T1000 (cell line): ENCODE results near the gene RLN3.
"Not testable (repeated sequence)": the region's sequence is repeated elsewhere in the genome, so short reads cannot be mapped to it uniquely, and the experiment has no call there.

Source experiments
- DNase-seq: peaks from one replicate; lab custom pipeline; 2025; ENCODE audit warnings: mixed read lengths; lab: John Stamatoyannopoulos, UW

The RLN3 gene

DNA sequence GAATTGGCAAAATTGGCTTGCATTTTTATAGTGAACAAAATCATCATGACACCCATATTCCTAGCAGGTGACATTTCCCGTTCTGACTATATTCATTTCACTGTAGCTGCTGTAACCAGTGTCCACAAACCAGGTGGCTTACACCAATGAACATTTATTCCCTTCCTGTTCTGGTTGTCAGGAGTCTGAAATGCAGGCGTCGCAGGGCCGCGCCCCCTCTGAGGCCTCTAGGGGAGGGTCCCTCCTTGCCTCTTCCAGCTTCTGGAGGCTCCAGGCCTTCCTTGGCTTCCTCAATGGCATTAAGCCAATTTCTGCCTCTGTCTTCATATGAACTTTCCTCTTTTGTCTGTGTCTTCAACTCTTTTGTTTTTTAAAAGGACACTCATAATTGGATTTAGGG, 6.5 kb upstream of the RLN3 start:
- no peak for DNase-seq

DNA sequence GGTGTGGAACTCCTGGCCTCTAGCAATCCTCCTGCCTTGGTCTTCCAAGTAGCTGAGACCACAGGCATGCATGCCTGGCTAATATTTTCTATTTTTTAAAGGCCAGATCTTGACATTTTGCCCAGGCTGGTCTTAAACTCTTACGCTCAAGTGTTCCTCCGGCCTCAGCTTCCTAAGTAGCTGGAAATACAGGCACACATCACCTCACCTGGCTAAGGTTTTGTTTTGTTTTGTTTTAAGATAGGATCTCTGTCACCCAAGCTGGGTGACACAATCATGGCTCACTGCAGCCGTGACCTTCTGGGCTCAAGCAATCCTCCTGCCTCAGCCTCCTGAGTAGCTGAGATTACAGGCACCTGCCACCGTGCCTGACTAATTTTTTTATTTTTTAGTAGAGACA, 5.5 kb upstream of the RLN3 start:
- no peak for DNase-seq

DNA sequence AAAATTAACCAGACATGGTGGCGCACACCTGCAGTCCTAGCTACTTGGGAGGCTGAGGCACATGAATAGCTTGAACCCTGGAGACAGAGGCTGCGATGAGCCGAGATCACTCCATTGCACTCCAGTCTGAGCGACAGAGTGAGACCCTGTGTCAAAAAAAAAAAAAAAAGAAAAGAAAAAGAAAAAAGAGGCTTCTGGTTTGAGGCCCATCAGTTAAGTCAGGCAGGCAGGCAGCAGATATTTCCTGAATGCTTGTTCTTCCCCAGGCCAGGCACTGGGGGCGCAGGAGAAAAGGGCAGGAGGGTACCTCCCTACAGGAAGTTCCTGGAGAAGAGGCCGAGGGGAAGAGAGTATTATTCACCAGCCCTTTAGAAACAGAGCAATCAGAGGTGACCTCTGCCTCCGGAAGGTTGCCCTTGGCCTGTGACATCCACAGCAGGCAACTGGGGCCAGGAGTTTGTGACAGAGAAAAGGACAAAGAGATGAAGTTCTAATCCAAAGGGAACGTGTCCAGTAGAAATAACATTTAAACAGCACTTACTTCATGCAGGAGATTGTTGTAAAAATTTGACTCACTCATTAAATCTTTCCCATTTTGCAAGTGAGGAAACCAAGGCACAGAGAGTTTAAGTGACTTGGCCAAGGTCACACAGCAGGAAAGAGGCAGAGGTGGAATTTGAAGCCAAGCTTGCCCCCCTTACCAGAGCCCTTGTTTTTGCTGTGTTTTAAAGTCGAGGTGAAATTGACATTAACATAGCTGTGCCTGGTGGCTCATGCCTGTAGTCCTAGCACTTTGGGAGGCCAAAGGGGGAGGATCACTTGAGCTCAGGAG, 4.3 kb upstream of the RLN3 start:
- no peak for DNase-seq

DNA sequence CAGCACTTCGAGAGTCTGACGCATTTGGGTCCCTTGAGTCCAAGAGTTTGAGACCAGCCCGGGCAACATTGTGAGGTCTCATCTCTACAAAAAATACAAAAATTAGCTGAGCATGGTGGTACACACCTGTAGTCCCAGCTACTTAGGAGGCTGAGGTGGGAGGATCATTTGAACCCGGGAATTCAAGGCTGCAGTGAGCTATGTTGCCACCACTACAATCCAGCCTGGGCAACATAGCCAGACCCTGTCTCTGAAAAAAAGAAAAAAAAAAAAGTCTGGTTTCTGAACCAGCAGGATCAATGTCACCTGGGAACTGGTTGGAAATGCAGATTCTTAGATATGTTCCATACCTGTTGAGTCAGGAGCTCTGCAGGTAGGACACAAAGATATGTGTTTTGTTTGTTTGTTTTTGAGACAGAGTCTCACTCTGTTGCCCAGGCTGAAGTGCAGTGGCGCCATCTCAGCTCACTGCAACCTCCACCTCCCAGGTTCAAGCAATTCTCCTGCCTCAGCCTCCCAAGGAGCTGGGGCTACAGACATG, 1.2 kb upstream of the RLN3 start:
- not testable (repeated sequence) for DNase-seq

DNA sequence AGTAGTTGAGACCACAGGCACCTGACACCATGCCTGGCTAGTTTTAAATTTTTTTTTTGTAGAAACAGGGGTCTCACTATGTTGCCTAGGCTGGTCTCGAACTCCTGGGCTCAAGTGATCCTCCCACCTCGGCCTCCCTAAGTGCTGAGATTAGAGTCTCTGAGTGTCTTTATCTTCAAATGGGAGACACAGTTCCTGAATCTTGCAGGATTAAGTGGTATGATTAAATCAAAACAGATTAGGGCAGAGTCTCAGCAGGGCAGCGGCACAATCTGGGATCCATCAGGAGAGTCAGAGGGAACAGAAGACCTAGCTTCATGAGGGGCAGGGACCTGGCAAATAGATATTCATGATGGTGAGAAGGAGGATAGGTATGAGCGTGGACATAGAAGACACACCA, 953 bp downstream of the RLN3 start:
- no peak for DNase-seq

DNA sequence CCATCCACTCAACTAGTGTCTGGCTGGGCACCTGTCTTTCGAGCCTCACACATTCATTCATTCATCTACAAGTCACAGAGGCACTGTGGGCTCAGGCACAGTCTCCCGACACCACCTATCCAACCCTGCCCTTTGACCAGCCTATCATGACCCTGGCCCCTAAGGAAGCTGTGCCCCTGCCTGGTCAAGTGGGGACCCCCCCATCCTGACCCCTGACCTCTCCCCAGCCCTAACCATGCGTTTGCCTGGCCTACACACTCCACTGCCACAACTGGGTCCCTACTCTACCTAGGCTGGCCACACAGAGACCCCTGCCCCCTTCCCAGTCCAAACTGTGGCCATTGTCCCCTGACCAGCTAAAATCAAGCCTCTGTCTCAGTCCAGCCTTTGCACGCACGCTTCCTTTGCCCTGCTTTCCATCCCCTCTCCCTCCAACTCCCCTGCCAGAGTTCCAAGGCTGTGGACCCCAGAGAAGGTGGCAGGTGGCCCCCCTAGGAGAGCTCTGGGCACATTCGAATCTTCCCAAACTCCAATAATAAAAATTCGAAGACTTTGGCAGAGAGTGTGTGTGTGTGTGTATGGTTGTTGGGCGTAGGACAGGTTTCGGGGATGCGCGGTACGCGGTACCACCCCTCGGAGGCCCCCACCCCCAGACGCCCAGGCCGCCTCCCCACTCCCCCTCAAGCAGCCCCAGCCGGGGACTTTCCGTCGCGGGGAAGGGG, 3.2 kb downstream of the RLN3 start:
- DNase-seq = no peak

DNA sequence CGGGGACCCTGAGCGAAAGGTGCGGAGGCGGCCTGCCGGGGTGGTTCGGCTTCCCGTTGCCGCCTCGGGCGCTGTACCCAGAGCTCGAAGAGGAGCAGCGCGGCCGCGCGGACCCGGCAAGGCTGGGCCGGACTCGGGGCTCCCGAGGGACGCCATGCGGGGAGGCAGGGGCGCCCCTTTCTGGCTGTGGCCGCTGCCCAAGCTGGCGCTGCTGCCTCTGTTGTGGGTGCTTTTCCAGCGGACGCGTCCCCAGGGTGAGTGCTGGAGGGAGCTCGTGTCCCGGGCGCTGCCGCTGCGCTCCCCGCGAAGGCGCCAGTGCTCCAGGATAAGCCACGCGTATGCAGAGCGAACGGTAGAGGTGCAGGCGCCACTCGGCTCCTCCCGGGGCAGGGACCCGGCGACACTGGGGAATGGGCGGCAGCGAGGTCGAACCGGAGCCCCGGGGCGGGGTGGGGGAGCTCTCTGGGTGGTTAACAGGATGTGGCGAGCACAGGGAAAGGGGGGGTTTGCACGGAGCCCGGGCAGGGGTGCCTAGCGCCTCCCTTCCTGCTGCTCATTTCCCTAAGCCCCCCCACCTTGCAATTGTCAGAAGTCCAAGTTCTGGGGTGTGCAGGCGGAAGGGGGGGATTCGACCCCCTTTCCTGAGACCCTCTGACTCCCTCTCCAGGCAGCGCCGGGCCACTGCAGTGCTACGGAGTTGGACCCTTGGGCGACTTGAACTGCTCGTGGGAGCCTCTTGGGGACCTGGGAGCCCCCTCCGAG, 4.0 kb downstream of the RLN3 start, which contains the start of gene IL27RA:
Gene IL27RA (plus strand): TSS at position 44 of the 762 bp plus-strand sequence. CDS start 111 bp downstream, at position 155.
- peak; percentile 28 for DNase-seq

DNA sequence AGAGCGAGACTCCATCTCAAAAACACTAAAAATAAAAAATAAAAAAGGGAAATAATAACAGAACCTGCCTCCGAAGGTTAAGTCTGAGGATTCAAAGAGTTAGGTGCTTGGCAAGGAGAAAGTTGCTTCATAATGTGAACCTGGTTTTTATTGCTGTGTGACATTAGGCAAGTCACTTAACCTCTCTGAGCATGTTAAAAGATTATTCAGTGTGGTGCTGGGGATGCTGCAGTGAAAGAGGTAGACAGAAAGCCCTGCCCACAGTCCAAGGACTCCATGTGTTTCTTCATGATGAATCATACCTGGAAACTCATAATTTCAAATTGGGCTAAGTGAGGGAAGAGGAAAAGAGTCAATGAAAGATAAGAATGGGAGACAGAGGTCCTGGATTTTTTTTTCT, 6.0 kb downstream of the RLN3 start:
- DNase-seq = no peak

DNA sequence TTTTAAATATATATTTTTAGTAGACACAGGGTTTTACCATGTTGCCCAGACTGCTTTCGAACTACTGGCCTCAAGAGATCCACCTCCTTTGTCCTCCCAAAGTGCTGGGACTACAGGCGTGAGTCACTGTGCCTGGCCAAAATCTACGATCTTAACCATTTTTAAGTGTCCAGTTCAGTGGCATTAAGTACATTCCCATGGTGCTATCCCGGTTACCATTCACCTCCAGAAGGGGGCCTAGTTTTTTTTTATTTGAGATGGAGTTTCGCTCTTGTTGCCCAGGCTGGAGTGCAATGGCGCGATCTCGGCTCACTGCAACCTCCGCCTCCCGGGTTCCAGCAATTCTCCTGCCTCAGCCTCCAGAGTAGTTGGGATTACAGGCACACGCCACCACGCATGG, 7.2 kb downstream of the RLN3 start:
- DNase-seq = not testable (repeated sequence)

DNA sequence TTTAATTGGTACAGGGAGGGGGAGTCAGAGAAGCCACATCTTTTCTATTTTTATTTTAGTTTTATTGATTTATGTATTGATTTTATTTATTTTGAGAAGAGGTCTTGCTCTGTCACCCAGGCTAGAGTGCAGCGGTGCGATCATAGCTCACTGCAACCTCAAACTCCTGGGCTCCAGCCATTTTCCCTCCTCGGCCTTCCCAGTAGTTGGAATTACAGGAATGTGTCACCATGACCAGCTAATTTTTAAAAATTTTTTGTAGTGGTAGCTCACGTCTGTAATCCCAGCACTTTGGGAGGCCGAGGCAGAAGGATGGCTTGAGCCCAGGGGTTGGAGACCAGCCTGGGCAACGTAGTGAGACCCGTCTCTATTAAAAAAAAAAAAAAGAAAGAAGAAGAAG, 7.8 kb downstream of the RLN3 start:
- DNase-seq = no peak

DNA sequence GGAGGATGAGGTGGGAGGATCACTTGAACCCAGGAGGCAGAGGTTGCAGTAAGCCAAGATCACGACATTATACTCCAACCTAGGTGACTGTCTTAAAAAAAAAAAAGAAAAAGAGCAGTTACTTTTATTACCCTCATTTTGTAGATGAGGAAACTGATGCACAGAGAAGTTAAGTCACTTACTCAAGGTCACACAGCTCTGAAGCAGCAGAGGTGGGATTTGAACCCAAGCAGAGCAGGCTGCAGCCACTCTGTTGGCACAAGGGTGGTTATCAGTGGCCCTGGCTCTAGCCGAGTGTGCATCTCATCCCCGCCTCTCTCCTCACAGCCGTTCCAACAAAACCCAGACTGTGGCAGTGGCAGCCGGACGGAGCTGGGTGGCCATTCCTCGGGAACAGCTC, 11.2 kb downstream of the RLN3 start:
- no peak for DNase-seq

DNA sequence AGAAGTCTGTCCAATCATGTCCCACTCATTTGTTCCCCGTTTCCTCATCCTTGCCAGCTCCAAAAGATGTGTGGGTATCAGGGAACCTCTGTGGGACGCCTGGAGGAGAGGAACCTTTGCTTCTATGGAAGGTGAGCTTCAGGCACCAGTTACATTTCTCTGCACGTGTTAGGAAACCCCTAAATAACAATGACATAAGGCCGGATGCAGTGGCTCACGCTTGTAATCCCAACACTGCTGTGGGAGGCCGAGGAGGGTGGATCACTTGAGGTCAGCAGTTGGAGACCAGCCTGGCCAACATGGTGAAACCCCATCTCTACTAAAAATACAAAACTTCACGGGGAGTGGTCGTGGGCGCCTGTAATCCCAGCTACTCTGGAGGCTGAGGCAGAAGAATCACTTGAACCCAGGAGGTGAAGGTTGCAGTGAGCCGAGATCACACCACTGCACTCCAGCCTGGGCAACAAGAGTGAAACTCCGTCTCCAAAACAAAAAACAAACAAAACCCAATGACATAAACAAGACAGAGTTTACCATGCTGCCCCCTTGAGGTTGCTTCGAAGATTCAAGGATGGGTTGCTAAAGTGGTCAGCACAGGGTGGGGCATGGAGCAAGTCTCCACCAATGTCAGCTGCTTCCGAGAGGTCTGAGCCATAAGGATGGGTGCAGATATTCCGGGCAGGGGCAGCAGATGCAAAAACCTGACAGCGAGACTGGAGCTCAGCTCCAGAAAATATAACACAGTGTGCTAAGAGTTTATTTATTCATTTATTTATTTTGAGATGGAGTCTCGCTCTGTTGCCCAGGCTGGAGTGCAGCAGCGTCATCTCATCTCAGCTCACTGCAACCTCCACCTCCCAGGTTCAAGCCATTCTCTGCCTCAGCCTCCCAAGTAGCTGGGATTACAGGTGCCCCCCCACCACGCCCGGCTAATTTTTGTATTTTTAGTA, 15.0 kb downstream of the RLN3 start:
- DNase-seq = not testable (repeated sequence)

DNA sequence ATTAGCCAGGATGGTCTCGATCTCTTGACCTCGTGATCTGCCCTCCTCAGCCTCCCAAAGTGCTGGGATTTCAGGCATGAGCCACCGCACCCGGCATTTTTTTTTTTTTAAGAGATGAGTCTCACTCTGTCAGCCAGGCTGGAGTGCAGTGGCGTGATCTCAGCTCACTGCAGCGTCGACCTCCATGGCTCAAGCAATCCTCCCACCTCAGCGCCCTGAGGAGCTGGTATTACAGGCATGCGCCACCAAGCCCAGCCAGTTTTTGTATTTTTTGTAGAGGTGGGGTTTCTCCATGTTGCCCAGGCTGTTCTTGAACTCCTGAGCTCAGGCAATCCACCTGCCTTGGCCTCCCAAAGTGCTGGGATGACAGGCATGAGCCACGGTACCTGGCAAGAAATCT, 19.9 kb downstream of the RLN3 start:
- DNase-seq = not testable (repeated sequence)

DNA sequence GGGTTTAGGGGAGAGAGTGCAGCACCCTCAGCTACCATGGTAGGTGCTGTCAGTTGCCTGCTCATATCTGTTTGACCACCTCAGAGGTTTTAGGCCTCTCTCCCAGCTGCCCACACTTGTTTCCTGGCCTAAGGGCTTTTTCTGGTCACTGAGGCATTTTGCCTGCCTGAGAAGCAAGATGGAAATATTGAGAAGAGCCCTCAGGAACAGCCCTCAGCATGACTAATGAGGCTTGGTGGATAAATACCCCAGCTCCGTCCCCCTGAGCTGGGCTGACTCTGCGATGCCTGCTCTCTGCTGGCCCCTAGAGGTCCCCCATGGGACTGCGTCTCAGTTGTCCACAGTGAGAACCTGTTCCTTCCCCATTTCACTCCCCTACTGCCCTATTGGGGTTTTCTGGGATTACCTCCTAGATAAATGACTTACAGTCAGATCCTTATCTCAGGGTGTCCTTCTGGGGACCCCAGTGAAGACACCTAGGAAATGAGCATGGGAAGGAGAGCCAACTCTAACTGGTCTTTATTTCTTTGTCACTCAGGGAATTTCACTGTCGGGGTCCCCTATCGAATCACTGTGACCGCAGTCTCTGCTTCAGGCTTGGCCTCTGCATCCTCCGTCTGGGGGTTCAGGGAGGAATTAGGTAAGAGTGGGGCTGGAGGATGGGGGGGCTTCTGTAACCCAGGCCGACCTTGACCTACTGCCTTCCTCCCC, 20.6 kb downstream of the RLN3 start:
- DNase-seq = peak; percentile 44

DNA sequence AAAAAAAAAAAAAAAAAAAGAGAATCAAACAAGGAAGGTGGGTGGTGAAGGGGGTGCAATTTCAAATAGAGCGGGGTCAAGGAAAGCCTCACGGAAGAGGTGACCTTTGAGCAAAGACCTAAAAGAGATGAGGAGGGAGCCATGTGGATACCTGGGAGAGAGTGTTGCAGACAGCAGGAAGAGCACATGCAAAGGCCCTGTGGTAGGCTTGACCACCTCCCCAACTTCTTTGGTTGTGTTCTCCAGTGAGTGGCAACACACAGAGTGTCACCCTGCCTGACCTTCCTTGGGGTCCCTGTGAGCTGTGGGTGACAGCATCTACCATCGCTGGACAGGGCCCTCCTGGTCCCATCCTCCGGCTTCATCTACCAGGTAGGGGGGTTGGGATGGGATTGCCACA, 22.6 kb downstream of the RLN3 start:
- DNase-seq = no peak

DNA sequence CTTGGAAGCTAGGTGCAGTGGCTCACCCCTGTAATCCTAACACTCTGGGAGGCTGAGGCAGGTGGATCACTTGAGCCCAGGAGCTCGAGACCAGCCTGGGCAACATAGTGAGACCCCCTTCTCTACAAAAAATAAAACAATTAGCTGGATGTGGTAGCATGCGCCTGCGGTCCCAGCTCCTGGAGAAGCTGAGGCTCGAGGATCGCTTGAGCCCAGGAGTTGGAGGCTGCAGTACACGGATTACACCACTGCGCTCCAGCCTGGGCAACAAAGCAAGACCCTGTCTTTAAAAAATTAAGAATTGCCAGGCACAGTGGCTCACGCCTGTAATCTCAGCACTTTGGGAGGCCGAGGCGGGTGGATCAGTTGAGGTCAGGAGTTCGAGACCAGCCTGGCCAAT, 23.0 kb downstream of the RLN3 start:
- DNase-seq = not testable (repeated sequence)

DNA sequence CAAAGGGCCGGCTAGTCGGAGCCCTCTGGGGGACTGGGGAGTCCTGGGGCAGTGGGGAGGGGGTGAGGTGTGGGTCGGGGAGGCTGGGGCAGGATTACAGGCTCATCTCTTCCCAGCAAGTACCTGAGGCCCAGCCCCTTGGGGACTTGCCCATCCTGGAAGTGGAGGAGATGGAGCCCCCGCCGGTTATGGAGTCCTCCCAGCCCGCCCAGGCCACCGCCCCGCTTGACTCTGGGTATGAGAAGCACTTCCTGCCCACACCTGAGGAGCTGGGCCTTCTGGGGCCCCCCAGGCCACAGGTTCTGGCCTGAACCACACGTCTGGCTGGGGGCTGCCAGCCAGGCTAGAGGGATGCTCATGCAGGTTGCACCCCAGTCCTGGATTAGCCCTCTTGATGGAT, 24.0 kb downstream of the RLN3 start:
- DNase-seq = no peak

DNA sequence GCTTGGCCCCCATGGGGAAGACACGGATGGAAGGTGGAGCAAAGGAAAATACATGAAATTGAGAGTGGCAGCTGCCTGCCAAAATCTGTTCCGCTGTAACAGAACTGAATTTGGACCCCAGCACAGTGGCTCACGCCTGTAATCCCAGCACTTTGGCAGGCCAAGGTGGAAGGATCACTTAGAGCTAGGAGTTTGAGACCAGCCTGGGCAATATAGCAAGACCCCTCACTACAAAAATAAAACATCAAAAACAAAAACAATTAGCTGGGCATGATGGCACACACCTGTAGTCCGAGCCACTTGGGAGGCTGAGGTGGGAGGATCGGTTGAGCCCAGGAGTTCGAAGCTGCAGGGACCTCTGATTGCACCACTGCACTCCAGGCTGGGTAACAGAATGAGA, 24.5 kb downstream of the RLN3 start:
- DNase-seq = no peak

DNA sequence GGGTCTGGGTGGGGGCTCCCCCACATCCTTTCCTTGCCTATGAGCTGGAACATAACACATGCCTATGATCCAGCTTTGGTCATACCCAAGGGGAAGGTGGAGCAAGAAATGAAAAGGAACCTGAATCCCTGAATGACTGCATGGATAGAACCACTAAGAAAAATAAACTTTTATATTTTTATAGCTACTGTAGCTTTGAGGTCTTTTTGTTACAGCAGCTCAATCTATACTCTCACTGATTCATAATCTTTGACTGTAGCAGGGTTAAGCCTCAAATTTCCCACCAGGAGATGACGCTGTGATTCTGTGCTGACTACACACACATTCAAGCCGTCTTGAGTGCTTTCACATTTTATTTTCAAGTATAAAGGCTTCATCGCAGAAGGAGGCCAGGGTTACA, 25.1 kb downstream of the RLN3 start:
- DNase-seq = no peak

DNA sequence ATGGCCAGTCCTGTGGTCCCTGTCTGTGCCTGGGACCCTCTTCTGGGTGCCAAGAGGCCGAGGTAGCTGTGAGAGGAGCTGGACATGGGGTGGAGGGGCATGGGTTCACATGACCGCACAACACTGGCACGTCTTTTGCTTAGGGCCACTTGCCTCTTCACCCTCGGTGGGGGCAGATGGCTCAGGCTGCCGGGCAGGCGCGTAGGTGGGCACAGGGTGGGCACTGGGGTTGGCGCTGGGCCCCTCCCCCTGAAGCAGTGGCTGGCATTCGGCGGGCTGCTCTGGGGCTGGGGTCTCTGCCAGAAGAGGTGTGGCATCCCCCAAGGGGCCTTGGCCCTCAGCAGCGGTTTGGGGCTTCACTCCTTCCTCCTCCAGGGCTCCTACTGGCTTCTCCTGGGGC, 25.6 kb downstream of the RLN3 start:
- no peak for DNase-seq

DNA sequence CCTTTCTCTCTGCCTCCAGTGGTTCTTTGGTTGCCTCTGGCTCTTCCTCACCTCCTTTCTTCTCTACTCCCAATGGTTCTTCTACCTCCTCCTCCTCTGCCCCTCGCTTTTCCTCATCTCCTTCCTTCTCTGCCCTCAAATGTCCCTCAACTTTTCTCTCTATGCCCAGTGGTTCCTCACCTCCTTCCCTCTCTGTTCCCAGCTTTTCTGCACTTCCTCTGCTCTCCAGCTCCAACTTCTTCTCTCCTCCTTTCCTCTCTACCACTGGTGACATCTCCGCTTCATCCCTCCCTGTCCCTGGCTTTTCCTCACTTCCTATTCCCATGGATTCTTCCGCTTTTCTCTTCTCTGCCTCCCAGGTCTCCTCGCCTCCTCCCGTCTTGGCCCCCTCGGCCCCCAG, 26.2 kb downstream of the RLN3 start:
- DNase-seq = no peak
